K562 (cell line): ENCODE measurements around the gene LIMS1.

ENCODE experiments used
- CCAR2 ChIP-seq: fragments of 200-400 bp; formaldehyde crosslinking; IDR thresholded peaks from 2 replicates; pipeline ENCODE4 v1.6.1; 2017; ENCODE audit warnings: mild to moderate bottlenecking, low read depth, low read length
- EP300 ChIP-seq: IDR thresholded peaks from 2 replicates; pipeline ENCODE4 v1.6.1; 2012; ENCODE audit warnings: low read length, improper control_type of control experiment
- IRF2 ChIP-seq: sonication (generic); formaldehyde crosslinking; IDR thresholded peaks from 2 replicates; pipeline ENCODE4 v1.8.1; 2022; ENCODE audit warnings: mild to moderate bottlenecking, missing genetic modification reagents
- POLR2AphosphoS2 ChIP-seq: IDR thresholded peaks from 2 replicates; pipeline ENCODE4 v1.6.1; 2012; ENCODE audit warnings: low read length, improper control_type of control experiment
- RCOR1 ChIP-seq, 2 experiments: IDR thresholded peaks; 2 replicates each; pipeline ENCODE4 v1.6.1; 2012; ENCODE audit warnings: low read depth in 2 of 2, low read length in 2 of 2, borderline replicate concordance in 1 of 2, improper control_type of control experiment in 1 of 2
- SIRT6 ChIP-seq: IDR thresholded peaks from one replicate; pipeline ENCODE4 v1.6.1; 2012; ENCODE audit warnings: low read depth, mild to moderate bottlenecking, control low read depth, inconsistent platforms, low read length, moderate library complexity
- SP1 ChIP-seq: sonication (generic); formaldehyde crosslinking; IDR thresholded peaks from 2 replicates; pipeline ENCODE4 v1.8.1; 2022; ENCODE audit warnings: mild to moderate bottlenecking, missing genetic modification reagents
- TAF15 ChIP-seq: fragments of 200-400 bp; formaldehyde crosslinking; IDR thresholded peaks from 2 replicates; pipeline ENCODE4 v1.6.1; 2017; ENCODE audit warnings: mild to moderate bottlenecking, low read depth, low read length, moderate library complexity
- ZBTB1 ChIP-seq: sonication (generic); formaldehyde crosslinking; IDR thresholded peaks from 2 replicates; pipeline ENCODE4 v1.8.1; 2023; ENCODE audit warnings: missing genetic modification reagents, low read depth, mild to moderate bottlenecking, borderline replicate concordance
- ZNF121 ChIP-seq: sonication (generic); formaldehyde crosslinking; conservative IDR thresholded peaks from 2 replicates; pipeline ENCODE4 v1.8.0; 2022; ENCODE audit warnings: missing genetic modification reagents
- ZNF280B ChIP-seq: fragments of 250-450 bp; sonication (Bioruptor Pico); IDR thresholded peaks from 2 replicates; pipeline ENCODE4 v1.5.1; 2021; ENCODE audit warnings: mild to moderate bottlenecking
- ZNF3 ChIP-seq: fragments of 250-450 bp; sonication (Bioruptor Pico); IDR thresholded peaks from 2 replicates; pipeline ENCODE4 v1.5.0; 2021; ENCODE audit warnings: mild to moderate bottlenecking, moderate library complexity
- TF ChIP-seq, protein P1 (sequence below): sonication (generic); formaldehyde crosslinking; IDR thresholded peaks from 2 replicates; pipeline ENCODE4 v1.8.1; 2023; ENCODE audit warnings: missing genetic modification reagents, mild to moderate bottlenecking, borderline replicate concordance

- TF ChIP-seq IRF2 (CRISPR knock-in tag) (no peak), SIRT6 (no peak), ZNF280B (CRISPR knock-in tag) (no peak), RCOR1 (IDR thresholded peaks at IDR 0.05; ENCODE audit: borderline replicate concordance in 1 of 2, low read depth in 2 of 2, low read length in 2 of 2) (no peak), POLR2AphosphoS2 (no peak), ZNF121 (CRISPR knock-in tag) (no peak), ZNF3 (CRISPR knock-in tag) (no peak), TAF15 (no peak), SP1 (no peak), EP300 (no peak; the same call in 1 of the 2 replicates), ZBTB1 (CRISPR knock-in tag) (no peak), CCAR2 (no peak)
- TF ChIP-seq, protein P1, sequence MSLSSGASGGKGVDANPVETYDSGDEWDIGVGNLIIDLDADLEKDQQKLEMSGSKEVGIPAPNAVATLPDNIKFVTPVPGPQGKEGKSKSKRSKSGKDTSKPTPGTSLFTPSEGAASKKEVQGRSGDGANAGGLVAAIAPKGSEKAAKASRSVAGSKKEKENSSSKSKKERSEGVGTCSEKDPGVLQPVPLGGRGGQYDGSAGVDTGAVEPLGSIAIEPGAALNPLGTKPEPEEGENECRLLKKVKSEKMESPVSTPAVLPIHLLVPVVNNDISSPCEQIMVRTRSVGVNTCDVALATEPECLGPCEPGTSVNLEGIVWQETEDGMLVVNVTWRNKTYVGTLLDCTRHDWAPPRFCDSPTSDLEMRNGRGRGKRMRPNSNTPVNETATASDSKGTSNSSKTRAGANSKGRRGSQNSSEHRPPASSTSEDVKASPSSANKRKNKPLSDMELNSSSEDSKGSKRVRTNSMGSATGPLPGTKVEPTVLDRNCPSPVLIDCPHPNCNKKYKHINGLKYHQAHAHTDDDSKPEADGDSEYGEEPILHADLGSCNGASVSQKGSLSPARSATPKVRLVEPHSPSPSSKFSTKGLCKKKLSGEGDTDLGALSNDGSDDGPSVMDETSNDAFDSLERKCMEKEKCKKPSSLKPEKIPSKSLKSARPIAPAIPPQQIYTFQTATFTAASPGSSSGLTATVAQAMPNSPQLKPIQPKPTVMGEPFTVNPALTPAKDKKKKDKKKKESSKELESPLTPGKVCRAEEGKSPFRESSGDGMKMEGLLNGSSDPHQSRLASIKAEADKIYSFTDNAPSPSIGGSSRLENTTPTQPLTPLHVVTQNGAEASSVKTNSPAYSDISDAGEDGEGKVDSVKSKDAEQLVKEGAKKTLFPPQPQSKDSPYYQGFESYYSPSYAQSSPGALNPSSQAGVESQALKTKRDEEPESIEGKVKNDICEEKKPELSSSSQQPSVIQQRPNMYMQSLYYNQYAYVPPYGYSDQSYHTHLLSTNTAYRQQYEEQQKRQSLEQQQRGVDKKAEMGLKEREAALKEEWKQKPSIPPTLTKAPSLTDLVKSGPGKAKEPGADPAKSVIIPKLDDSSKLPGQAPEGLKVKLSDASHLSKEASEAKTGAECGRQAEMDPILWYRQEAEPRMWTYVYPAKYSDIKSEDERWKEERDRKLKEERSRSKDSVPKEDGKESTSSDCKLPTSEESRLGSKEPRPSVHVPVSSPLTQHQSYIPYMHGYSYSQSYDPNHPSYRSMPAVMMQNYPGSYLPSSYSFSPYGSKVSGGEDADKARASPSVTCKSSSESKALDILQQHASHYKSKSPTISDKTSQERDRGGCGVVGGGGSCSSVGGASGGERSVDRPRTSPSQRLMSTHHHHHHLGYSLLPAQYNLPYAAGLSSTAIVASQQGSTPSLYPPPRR (CRISPR knock-in tag), result no peak
Observed at GRCh38 chr2:108641756-108642155, 107.5 kb downstream of the LIMS1 start.
